CD4-positive, alpha-beta T cell treated with Interleukin-10 for 1 hour (primary cell): ENCODE results near the gene NLGN4Y.

Experiments used
- DNase-seq: peaks from one replicate; pipeline ENCODE4 v3.0.0-alpha.2; 2020

The NLGN4Y gene

GRCh38 chrY:14524272-14525231, at the start of gene NLGN4Y:
Gene NLGN4Y, plus strand, starts transcription at chrY:14524529. Its CDS starts 97,591 bp downstream, at chrY:14622120.
- DNase-seq: peak; percentile 13

DNA sequence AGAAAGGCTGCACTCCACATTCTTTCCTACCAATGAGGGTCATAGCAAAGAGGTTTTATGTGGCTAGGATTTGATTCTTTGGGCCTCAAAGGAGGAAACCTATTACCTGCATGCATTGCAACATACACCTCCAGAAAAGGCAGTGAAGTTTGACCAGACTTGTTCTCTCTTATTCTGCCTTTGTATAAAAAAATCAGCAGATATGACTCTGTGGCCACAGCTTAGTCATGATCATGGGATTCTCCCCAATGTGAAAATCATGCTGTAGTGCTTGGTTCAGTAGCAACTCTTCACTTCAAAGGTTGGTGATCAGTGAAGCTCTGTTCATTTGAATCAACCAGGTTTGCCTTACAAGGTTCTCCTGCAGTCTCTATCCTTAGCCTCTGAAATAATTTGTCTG, 38.4 kb upstream of the NLGN4Y start:
- no peak for DNase-seq

GRCh38 chrY:14490226-14490625, 34.1 kb upstream of the NLGN4Y start:
- no peak for DNase-seq

- DNase-seq: no peak
Measured at GRCh38 chrY:14498071-14498470, 26.3 kb upstream of the NLGN4Y start.

DNA sequence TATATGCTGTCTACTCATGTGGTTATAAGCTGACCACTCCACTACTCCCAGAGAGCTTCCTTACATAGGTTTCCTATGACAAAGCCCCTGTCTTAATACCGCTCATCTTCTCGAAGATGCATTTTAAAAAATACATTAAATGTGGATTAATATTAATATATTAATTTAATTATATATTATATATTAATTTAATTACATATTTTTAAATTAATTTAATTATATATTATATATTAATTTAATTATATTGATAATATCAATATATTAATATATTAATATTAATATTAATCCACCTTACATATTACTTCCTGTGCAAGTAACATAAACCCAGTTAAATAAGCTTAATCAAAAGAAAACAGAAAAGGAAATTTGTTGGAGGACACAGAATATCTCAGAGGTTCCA, 19.7 kb upstream of the NLGN4Y start:
- DNase-seq: no peak

DNA sequence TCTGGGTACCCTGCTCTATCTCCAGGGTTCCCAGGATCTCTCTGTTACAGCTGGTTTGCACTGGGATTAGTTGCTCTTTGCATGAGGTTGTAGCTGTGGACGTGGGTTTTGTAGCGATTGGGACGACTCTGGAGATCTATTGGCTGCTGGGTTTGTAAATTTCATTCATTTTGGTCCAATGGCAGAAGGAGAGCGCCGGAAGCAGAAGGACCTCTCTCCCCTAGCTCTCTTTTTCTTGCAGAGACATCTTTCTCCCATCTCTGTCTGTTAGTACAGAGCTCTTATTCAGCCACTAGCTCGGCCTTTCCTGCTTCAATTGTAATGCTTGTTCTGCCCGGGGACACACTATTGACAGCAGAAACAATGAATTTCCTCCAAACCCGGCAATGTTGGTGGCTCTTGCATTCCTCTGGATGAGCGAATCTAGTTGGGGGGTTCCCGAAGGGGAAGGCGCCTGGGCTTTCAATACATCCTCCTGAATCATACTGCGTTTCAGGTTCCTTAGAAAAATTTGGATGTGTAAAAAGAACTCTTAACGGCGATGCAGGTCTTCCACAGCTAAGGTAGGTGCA, 1.9 kb upstream of the NLGN4Y start:
- DNase-seq: no peak

- DNase-seq: no peak
Measured at GRCh38 chrY:14523491-14524271, 648 bp upstream of the NLGN4Y start.

GRCh38 chrY:14525315-14525714, 986 bp downstream of the NLGN4Y start:
- DNase-seq: peak; percentile 3

GRCh38 chrY:14528361-14528760, 4.0 kb downstream of the NLGN4Y start:
- no peak for DNase-seq

DNA sequence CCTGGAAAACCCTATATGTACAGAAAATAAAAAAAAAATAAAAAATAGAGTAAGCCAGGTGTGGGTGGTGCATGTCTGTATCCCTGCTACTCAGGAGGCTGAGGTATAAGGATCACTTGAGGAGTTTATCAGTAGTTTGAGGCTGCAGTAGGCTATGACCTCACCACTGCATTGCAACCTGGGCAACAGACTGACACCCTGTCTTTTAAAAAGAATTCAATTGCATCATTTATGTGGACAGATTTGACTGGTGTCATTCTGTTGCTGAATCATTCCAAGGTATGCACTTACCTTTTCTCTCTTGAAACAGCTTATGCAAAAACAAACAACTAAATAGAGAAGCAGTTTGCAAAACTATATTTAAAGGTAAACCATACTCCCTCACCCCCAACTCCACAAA, 12.4 kb downstream of the NLGN4Y start:
- no peak for DNase-seq

DNA sequence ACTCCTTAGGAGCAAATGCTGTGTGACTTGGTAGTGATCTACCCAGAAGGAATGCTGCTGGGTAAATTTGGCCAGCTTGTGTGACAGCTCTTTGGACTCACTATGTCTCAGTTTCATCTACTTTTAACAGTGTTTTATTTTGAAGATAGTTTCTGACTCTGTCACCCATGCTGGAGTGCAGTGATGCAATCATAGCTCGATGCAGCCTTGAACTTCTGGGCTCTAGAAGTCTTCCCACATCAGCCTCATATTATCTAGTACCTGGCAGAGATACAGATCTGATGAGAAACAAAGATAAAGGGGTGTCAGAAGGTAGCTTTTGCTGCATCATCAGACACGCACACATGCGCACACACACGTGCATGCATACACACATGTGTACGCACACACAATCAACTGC, 19.2 kb downstream of the NLGN4Y start:
- DNase-seq: no peak

DNA sequence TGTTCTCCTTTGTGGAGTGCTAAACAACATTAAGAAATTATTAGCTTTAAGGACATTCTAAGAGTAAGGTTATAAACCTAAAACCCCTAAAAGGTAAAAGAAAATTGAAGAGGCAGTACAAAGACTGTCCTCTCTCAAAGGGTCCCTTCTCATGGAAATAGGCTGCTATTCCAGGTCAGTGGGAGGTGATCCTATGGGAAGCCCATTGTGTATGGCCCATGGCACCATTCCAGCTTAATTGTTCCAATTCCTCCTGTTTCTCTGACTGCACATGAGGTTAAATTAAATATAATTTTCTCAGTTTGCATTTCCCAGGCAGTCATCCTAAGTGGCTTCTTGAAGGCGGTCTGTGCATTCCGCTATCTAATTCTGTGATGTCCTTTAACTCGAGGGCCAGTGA, 57.0 kb downstream of the NLGN4Y start:
- no peak for DNase-seq

GRCh38 chrY:14586725-14587124, 62.4 kb downstream of the NLGN4Y start:
- DNase-seq: no peak

DNA sequence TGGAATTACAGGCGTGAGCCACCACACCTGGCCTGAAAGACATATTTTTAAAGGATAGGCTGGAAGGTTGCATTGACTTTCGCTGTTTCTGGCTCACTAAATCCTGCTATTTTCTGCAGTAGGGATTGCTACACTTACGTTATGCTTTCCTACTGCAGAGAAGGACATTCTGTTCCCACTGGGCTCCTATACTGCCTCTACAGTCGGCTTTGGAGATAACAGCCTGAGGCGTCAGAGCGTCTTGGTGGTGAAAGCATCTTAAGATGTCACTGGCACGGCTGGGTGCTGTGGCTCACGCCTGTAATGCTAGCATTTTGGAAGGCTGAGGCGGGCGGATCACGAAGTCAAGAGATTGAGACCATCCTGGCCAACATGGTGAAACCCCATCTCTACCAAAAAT, 77.0 kb downstream of the NLGN4Y start:
- DNase-seq: no peak

GRCh38 chrY:14617625-14618024, 93.3 kb downstream of the NLGN4Y start:
- no peak for DNase-seq

DNA sequence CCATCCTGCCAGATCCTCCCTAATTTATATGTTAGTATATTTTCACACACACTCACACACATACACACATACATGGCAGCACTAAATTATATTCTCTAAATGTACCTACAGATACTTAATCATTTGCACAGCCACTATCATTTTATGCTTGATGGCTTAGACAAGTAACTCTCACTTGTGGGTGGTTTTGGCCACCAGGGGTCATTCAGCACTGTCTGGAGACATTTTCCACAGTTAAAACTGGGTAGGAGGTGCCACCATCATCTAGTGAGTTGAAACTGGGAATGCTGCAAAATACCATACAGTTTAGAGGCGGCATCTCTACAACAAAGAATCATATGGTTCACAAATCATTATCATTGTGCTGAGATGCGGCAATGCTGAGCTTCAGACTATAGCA, 94.2 kb downstream of the NLGN4Y start:
- no peak for DNase-seq

DNA sequence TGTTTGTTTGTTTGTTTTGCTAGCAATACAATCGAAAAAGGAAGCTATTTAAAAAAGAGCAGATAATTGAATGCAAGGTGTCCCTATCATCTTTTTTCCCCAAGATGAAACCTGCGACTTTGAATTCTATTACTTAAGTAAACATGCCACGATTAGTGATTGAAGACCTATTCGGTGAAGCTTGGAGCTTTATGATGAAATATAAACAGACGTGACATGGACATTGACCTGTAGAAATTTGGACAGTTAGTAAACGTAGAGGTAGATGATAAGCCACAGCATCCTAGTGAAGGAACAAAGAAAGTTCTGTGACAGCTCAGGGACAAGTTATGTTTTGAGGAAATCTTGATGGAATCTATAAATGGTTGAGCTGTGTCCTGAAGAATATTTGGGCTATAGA, 103.9 kb downstream of the NLGN4Y start:
- no peak for DNase-seq

DNA sequence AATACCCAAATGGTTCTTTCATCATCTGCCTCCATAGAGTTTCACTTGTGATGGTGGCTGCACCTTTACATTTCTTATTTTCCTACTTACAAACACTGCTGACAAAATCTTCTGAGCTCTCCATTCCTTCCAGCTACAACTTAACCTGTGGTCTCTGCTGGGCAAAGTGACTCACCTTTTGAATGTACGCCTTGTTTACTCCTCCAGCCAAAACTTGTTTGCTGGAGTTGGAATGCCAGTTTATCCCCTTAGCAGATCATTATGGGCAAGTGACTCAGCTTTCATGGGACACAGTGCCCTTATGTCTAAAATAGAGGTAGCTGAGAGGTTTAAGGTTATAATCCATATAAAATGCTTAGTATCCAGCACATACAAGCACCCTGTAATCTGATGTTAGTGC, 107.3 kb downstream of the NLGN4Y start:
- DNase-seq: no peak

GRCh38 chrY:14633718-14634117, 109.4 kb downstream of the NLGN4Y start:
- DNase-seq: no peak

- DNase-seq: no peak
Measured at GRCh38 chrY:14634954-14635353, 110.6 kb downstream of the NLGN4Y start.

DNA sequence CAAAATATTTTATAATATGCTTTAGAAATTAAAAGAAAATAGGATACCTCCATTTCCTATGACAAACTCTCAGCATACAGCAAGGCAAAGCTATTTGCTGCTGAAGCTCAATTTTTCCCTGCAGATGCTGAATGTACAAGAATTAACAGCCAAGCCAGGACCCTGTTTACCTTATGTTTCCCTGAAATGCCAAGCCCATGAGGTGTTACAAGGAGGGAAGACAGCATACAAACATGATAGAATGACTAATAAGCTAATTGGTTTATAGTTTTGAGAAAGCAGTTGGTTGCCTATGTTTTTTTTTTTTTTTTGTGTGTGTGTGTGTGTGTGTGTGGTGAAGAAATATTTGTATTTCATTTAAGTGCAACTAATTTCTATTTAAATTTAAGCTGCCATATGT, 113.2 kb downstream of the NLGN4Y start:
- DNase-seq: no peak

GRCh38 chrY:14641853-14642252, 117.5 kb downstream of the NLGN4Y start:
- no peak for DNase-seq

GRCh38 chrY:14644157-14644952, 120.0 kb downstream of the NLGN4Y start:
- no peak for DNase-seq
